Fibroblast of the aortic adventitia (primary cell): Measurements from ENCODE around the gene SGIP1. TPM values are rescaled to one million over a fixed set of nuclear protein-coding genes. Genes with fewer than 3 reads are reported as not detected.

Experiments
- DNase-seq: peaks from one replicate; pipeline ENCODE4 v3.0.0-alpha.2; 2010; ENCODE audit warnings: low read depth
- H3K4me3 ChIP-seq: 2 replicates; pipeline ENCODE4 v1.5.1; 2011; ENCODE audit warnings: low read depth, mild to moderate bottlenecking, control low read depth, low read length, moderate library complexity
- CTCF ChIP-seq: IDR thresholded peaks from 2 replicates; pipeline ENCODE4 v1.5.1; 2011; ENCODE audit warnings: mild to moderate bottlenecking, low read length, control low read depth, inconsistent platforms; ENCODE audit not compliant: insufficient read depth
- total RNA-seq: library from RNA; depleted of rRNA; stranded (reverse); fragments of >200 nt; gene quantifications from 2 replicates; pipeline ENCODE4 v1.2.3, GENCODE V29; 2012; ENCODE audit warnings: low replicate concordance

The SGIP1 gene
- total RNA-seq, 1 donor: 21.1 TPM

- DNase-seq: no peak
- H3K4me3 ChIP-seq: no peak overlapping the region
- no peak for TF ChIP-seq CTCF
Observed at GRCh38 chr1:66686406-66686805, 152.5 kb downstream of the SGIP1 start.

- no peak for TF ChIP-seq CTCF
- H3K4me3 ChIP-seq: no peak overlapping the region
- no peak for DNase-seq
Observed at GRCh38 chr1:66687358-66687757, 153.4 kb downstream of the SGIP1 start.

GRCh38 chr1:66690666-66691381, 156.9 kb downstream of the SGIP1 start:
- no peak overlapping the region for H3K4me3 ChIP-seq
- DNase-seq: no peak
- no peak for TF ChIP-seq CTCF

GRCh38 chr1:66692681-66693080, 158.7 kb downstream of the SGIP1 start:
- DNase-seq: no peak
- no peak overlapping the region for H3K4me3 ChIP-seq
- no peak for TF ChIP-seq CTCF

- DNase-seq: no peak
- no peak for TF ChIP-seq CTCF
- H3K4me3 ChIP-seq: no peak overlapping the region
Observed at GRCh38 chr1:66693856-66694255, 159.9 kb downstream of the SGIP1 start.

- TF ChIP-seq CTCF: no peak
- DNase-seq: no peak
- no peak overlapping the region for H3K4me3 ChIP-seq
Observed at GRCh38 chr1:66695116-66695515, 161.2 kb downstream of the SGIP1 start.

GRCh38 chr1:66696771-66697170, 162.8 kb downstream of the SGIP1 start:
- no peak overlapping the region for H3K4me3 ChIP-seq
- TF ChIP-seq CTCF: no peak
- DNase-seq: no peak
